GM10266 (cell line): ENCODE data around the gene TMEM231.
"Not testable (repeated sequence)": the region's sequence is repeated elsewhere in the genome, so short reads cannot be mapped to it uniquely, and the experiment has no call there.

Source experiments
- DNase-seq: peaks from one replicate; pipeline ENCODE4 v3.0.0; 2012; ENCODE audit errors: extremely low spot score
- CTCF ChIP-seq: IDR thresholded peaks from 2 replicates; pipeline ENCODE4 v1.5.1; 2012; ENCODE audit warnings: mild to moderate bottlenecking, low read depth; ENCODE audit not compliant: control insufficient read depth, insufficient read depth; ENCODE audit errors: missing control alignments

The TMEM231 gene

GRCh38 chr16:75552951-75553350, 3.1 kb downstream of the TMEM231 start:
- no peak for TF ChIP-seq CTCF
- no peak for DNase-seq

GRCh38 chr16:75550211-75550662, 5.8 kb downstream of the TMEM231 start:
- peak; percentile 68 for TF ChIP-seq CTCF
- peak; percentile 74 for DNase-seq

- DNase-seq, result not testable (repeated sequence)
These were observed 7.6 kb downstream of the TMEM231 start for GRCh38 chr16:75548456-75548855.

GRCh38 chr16:75546293-75546692, 9.8 kb downstream of the TMEM231 start:
- DNase-seq, result no peak
- TF ChIP-seq CTCF, result no peak

- not testable (repeated sequence) for DNase-seq
These were observed 10.2 kb downstream of the TMEM231 start for GRCh38 chr16:75545879-75546278.

- DNase-seq, result not testable (repeated sequence)
These were observed 13.6 kb downstream of the TMEM231 start for GRCh38 chr16:75542462-75542861.

- no peak for TF ChIP-seq CTCF
- DNase-seq, result no peak
These were observed 14.8 kb downstream of the TMEM231 start for GRCh38 chr16:75541236-75541635.

GRCh38 chr16:75538882-75539565, 17.0 kb downstream of the TMEM231 start:
- DNase-seq, result not testable (repeated sequence)

GRCh38 chr16:75537776-75538175, 18.3 kb downstream of the TMEM231 start:
- no peak for TF ChIP-seq CTCF
- DNase-seq, result no peak
